GM23248 (cell line): ENCODE results near the gene PTPN2.

Experiments used
- EZH2 ChIP-seq: fragments of 200-600 bp; sonication (generic); IDR thresholded peaks from 2 replicates; pipeline ENCODE4 v1.6.1; 2018; ENCODE audit warnings: antibody characterized with exemption, mild to moderate bottlenecking; ENCODE audit not compliant: insufficient read depth, poor library complexity, severe bottlenecking
- EZH2phosphoT487 ChIP-seq: fragments of 200-600 bp; sonication (generic); IDR thresholded peaks from 2 replicates; pipeline ENCODE4 v1.6.1; 2018; ENCODE audit warnings: antibody characterized with exemption, moderate library complexity, mild to moderate bottlenecking, low read depth; ENCODE audit not compliant: insufficient read depth

DNA sequence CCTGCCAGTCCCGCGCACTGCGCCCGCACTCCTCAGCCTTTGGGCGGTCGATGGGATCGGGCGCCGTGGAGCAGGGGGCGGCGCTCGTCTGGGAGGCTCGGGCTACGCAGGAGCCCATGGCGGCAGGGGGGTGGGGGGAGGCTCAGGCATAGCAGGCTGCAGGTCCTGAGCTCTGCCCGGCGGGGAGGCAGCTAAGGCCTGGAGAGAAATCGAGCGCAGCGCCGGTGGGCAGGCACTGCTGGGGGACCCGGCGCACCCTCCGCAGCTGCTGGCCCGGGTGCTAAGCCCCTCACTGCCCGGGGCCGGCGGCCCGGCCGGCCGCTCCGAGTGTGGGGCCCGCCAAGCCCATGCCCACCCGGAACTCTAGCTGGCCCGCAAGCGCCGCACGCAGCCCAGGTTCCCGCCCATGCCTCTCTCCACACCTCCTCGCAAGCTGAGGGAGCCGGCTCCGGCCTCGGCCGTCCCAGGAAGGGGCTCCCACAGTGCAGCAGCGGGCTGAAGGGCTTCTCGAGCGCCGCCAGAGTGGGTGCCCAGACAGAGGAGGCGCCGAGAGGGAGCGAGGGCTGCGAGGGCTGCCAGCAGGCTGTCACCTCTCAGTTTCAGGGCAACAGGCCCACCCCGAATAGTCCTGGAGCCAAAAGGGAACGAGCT lies 107.1 kb downstream of the PTPN2 start:
- no peak for TF ChIP-seq EZH2
- TF ChIP-seq EZH2phosphoT487, result no peak
